HuH-7.5 (cell line): ENCODE data around the gene DNAAF6.
"Not testable (repeated sequence)": the region's sequence is repeated elsewhere in the genome, so short reads cannot be mapped to it uniquely, and the experiment has no call there.

Source experiments
- DNase-seq: peaks from one replicate; pipeline ENCODE4 v3.0.0; 2011; ENCODE audit warnings: low spot score

DNAAF6 gene

DNA sequence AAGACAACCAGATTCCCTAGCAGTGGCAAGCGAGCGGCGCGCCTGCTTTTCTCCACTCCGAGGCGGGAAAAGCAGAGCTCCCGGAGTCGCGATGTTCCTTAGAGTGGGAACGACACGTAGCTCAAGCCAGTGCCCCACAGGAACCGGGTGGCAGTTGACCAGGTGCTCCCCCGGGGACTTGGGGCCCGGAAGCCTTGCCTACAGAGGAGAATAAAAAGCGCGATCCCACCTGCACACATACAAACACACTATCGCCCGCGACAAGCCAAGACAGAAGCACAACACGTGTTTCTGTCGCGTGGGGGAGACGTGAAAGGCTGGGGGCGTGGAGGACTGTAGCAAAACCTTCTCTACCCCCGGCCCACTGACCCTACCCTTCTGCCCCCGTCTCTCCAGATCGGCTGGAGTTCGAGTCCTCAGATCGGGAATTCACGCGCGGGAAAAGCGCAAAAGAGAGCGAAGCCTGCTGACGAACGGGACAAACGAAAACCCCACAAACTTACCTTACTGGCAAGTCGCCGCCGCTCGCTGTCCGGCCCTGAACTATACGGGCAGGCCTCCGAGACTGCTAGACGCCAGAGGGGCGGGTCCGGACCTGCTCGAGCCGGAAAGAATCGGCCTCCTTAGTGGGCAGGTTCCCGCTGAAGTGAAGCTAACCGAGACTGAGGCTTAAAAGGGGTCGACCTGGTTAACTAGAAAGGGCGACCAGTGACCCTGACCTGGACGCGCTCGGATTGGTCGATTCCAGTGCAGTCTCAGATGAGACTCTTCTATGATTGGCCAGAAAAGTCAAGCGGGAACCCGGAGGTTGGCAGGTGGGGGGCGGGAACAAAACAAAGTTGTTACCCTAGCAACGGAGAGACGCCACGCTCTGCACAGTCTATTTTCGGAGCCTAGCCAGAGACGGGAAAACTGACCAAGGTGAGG lies at the start of gene DNAAF6, which contains the start of gene NUP62CL:
TSS of gene DNAAF6 (plus strand) at position 842 of the 927 bp plus-strand sequence. CDS start 6,265 bp downstream, outside the sequence.
TSS of gene NUP62CL (minus strand) at position 664 of the 927 bp plus-strand sequence. CDS start 31,287 bp downstream, outside the sequence.
- DNase-seq, result peak; percentile 36

DNA sequence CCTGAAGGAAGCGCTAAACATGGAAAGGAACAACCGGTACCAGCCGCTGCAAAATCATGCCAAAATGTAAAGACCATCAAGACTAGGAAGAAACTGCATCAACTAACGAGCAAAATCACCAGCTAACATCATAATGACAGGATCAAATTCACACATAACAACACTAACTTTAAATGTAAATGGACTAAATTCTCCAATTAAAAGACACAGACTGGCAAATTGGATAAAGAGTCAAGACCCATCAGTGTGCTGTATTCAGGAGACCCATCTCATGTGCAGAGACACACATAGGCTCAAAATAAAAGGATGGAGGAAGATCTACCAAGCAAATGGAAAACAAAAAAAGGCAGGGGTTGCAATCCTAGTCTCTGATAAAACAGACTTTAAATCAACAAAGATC lies 48.8 kb upstream of the DNAAF6 start:
- DNase-seq, result not testable (repeated sequence)

DNA sequence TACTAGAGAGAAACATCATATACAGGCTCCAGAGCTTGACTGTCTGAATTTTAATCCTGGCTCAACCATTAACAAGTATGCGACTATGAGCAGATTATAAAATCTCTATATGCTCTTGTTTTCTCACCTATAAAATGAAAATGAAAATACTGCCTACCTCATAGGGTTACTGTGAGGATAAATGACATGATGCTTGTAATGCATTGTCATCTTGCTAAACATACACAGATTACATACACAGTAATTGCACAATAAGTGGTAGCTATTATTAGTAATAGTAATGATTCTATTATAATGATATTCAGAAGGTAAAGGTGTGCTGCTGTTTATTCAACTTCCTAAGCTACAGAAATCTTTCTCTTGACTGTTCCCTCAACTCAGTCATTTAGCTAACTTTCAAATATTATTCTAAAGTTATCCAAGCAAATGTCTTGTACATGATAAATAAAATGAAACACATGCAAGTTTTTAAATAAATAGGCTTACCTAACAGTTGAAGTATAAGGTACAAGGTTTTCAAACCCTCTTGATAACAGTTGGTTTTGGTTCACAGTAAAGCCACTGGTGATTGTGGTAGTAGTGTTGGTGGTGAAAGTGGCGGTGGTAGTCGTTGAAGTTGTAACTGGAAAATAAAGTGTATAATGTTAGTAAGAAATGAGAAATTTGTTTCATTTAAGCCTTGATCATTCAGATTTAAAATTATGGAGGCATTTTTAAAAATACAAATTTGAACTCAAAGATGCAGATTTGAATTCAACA lies 39.1 kb upstream of the DNAAF6 start:
- no peak for DNase-seq

DNA sequence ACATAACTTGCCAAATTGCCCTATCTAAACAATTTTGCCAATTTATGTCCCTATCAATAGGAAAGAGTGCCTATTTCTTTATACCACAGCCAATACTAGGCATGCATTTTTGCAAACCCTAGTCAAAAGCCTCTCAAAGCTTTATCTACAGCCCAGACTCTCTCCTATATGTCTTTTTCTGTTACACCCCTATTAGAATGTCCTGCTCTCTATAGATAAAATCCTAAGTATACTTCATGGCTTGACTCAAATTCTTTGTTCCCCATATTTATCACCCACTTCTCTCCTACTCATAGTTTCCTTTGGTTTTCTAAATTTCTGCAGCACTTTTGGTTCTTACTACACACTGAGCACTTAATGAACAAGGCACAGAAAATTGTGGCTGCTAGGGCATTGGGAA lies 38.2 kb upstream of the DNAAF6 start:
- no peak for DNase-seq

DNA sequence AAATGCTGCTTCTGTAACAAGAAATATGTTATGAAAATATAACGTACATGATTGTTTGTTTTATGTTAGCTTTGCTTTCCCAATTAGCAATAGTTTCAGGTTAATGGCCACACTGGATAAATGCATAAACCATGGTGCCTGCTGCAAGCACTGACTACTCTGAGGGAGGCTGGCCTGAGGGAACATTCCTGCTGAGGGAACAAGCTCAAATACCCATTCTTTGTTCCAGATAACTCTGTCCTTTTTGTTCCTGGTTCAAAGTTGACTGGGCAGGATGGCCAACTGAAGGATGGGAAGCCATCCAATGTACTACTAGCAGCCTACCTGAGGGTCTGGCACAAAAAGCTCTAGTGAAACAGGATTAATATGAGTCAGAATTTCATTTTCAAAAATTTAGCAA lies 37.7 kb upstream of the DNAAF6 start:
- no peak for DNase-seq

DNA sequence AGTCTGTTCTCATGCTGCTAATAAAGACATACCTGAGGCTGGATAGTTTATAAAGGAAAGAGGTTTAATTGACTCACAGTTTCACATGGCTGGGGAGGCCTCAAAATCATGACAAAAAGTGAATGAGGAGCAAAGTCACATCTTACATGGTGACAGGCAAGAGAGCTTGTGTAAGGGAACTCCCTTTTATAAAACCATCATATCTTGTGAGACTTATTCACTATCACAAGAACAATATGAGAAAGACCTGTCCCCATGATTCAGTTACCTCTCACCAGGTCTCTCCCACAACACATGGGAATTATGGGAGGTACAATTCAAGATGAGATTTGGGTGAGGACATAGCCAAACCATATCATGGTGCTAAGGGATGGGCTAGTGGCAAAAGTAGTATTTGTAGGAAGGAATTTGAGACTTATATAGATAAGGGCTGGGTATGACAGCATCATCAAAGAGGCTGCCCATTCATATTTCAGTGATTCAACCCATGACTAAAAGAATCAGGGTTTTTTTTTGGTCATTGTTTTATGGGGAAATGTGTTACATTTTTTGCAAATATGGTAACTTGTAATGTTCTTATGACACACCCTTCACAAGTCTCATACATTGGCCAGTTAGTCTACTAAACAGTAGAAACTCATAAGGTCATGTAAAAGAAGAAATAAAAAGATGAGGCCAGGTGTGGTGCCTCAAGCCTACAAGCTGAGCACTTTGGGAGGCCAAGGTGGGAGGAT lies 34.9 kb upstream of the DNAAF6 start:
- DNase-seq, result no peak

DNA sequence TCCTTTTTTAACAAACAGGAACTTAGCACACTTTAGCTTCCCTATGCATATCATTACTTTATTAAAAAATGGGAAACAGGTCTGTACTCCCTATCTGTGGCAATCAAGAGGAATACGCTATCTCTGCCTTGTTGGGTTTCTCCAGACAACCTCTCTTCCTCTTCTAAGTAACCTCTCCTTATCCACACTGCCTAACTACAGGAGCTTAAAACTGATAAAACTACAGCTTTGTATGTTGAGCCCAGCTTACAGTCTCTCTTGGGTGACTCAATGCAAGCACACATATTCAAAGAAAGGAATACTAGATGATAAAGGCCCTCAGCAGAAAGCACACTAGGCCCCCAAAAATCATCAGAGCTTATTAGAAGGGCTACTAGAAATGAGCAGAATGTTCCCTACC lies 9.1 kb upstream of the DNAAF6 start:
- no peak for DNase-seq

DNA sequence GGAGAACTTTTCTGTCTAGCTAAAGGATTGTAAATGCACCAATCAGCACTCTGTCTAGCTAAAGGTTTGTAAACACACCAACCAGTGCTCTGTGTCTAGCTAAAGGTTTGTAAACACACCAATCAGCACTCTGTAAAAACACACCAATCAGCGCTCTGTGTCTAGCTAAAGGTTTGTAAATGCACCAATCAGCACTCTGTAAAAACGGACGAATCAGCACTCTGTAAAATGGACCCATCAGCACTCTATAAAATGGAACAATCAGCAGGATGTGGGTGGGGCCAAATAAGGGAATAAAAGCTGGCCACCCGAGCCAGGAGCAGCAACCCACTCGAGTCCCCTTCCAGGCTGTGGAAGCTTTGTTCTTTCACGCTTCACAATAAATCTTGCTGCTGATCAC lies 8.3 kb upstream of the DNAAF6 start:
- DNase-seq, result not testable (repeated sequence)

DNA sequence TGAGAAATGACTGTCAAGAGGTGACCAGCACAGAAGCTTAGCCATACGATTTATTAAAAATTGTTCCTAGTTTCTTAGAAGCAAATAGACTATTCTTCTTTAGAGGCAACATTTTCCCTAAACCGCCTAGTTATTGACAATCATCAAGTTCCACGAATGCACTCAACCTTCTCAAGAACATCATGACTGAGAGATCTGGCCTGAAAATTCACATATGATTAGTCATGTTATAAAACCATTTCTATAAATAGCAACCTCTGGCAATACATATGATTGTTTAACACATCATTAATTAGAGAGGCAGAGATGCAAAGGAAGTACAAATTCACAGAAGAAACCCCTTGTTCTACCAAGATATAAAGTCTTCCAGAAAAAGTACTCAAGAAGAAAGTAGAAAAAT lies 6.9 kb upstream of the DNAAF6 start:
- no peak for DNase-seq

DNA sequence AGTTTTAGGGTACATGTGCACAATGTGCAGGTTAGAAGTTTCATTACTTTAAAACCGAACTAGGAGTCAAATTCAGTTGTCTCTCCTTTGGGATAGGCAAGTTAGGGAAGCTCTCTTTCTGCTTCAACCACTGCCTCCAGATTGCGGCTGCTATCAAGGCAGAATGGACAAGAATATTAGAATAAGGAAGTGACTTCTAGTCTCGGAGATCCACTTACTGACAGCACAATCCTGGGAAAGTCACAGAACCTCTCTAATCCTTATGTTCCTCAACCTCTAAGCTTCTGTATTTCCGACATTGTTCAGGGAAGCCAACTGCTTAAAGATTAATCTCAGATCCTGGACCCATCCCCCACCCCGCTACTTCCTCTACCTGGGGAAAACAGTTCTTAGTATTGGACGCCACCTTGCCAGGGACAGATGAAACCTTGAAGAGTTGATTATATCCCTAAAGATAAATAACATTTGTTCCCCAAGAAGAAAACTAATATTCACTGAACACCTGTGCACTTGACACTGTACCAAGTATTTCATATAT lies 2.3 kb upstream of the DNAAF6 start:
- no peak for DNase-seq

DNA sequence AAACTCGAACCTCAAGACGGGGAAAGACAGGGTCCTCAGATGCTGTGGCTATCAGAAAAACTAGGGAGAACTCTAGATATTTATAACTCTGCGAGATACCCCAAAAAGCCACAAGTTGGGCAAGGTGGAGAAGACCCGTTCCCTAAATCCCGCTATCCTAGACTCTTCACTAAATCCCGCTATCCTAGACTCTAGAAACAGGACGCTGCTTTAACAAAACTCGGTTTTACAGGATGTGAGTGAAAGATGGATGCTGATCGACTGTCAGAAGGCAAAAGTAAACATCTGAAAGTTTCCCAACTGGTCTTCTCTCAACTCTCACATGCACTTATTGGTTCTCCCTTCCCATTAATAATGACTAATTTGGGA lies 270 bp downstream of the DNAAF6 start:
- no peak for DNase-seq

DNA sequence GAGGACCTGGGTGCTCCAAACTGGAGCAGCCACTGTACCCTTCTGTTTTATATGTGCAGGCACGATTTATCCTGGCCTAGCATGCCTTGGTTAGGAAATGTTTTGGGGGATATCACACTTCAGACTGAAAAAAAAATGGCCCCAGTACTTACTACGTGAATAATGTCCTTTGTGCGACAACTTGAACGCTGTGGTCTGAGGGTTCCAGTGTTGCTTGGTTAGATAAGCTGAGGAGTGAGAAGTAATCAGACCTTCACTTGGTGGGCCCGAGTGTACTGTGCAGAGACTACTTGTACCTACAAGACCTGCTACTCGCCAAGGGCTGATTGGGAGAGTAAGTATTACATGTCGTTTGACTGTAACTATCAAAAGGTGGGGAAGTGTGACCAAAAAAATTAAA lies 678 bp downstream of the DNAAF6 start:
- DNase-seq, result no peak

DNA sequence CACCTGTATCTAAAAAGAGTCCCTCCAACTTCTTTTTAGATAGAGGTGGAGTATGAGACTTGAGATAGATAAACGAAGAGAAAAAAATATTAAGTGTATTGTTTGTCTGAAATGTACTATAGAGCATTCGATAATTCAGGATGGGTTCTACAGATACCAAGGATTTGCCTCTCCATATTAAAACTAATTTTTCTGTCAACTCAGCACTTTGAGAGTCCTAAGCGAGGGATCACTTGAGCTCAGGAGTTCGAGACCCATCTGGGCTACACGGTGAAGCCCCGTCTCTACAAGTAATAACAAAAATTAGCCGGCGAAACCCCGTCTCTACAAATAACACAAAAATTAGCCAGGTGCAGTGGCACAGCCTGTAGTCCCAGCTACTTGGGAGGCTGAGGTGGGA lies 1.5 kb downstream of the DNAAF6 start:
- no peak for DNase-seq

DNA sequence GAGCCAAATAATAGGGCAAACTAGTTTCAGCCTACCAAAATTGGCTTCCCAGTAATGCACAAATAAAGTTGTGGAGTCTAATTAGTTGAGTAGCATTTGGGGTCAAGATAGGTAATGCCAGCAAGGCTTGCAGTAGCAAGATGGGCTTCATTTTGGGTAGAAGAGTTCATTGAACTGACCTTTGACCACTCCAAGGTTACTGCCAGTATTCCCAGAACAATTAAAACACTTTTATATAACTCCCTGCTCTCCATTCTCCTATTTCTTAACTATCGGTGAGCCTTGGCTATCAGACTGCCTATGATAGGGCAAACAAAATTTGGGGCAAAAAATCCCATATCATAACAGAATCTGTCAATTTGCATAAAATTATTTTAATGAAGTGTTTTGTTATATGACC lies 7.1 kb downstream of the DNAAF6 start:
- DNase-seq, result no peak

DNA sequence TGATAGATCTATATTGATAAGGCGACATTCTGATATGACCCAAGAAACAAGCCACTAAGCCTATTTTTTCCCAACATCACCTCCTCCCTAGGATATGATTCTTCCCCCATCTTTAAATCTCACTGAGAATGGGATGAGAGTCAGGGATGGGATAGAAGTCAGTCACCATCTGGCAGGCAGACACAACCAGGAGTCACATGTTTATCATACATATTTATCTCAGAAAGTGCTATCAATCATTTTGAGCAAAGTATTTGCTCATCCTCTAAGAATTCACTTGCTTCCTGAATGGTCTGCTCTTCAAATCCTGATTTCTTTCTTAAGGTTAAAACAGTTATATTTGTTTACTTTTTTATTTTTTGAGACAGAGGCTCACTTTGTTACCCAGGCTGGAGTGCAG lies 20.3 kb downstream of the DNAAF6 start:
- DNase-seq, result no peak

DNA sequence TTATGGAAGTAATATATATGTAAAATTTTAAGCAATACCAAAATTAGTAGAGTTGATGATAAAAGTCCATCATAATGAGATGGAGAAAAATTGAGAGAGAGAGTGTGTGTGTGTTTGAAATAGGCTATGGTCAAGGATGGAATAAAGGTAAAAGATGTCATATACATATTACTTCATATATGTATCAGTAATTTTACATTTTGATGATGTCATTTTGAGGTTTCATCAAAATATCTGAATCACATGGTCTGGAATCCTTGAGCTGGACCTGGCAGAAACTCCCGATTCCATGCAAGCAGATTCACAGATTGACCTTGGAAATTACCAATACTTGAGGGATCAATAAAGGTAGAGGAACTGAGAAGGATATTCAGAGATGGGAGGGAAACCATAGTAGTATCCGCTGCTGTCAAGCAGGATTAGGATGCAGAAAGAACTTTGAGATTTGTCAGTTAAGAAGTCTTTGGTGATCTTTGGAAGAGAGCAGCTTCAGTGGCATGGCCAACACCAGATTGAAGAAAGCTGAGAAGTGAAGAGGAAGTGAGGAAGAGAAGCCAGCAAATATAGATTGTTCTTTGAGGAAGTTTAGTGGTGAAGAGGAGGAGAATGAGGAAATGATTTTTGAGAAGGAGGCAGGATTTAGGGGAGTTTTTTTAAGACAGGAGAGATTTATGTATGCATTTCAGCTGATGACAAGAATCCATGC lies 21.5 kb downstream of the DNAAF6 start:
- DNase-seq, result no peak

DNA sequence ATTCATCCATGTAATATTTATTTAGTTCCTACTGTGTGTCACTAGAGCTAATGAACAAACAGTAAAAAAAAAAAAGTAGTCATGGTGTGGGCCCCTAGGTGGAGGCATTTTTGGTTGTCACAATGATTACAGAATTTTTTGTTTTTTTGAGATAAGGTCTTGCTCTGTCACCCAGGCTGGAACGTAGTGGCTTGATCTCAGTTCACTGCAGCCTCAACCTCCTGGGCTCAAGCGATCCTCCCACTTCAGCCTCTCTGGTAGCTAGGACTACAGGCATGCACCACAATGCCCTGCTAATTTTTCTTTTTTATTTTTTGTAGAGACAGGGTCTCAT lies 22.0 kb downstream of the DNAAF6 start:
- DNase-seq, result no peak

DNA sequence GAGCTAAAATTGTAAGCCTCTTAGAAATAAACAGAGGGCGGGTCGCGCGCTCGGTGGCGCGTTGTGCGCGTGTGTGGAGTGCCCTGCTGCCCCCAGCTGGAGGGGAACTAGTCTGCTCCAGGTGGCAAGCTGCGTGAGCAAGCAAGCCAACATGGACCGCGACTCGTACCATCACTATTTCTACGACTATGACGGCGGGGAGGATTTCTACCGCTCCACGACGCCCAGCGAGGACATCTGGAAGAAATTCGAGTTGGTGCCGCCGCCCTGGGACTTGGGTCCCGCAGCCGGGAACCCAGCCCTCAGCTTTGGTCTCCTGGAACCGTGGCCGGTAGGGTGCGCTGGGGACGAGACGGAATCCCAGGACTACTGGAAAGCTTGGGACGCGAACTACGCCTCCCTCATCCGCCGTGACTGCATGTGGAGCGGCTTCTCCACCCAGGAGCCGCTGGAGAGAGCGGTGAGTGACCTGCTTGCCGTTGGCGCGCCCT lies 66.1 kb downstream of the DNAAF6 start:
- peak; percentile 17 for DNase-seq

DNA sequence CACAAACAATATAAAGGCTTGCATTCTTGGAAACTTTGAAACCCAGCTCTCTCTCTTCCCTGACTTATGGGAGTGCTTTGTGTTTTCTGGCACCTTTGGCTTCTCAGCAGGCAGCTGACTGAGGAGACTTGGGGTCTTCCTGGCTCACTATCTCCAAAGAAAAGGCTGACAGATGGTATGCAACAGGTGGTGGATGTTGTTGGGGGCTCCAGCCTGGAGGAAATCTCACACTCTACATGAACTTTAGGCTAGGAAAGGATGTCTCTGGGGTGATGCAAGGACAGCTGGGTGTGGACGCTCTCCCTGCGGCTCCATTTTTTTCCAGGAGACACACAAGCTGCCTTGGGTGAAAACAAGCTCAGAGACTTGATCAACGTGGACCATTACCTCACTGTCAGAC lies 67.4 kb downstream of the DNAAF6 start:
- DNase-seq, result no peak

DNA sequence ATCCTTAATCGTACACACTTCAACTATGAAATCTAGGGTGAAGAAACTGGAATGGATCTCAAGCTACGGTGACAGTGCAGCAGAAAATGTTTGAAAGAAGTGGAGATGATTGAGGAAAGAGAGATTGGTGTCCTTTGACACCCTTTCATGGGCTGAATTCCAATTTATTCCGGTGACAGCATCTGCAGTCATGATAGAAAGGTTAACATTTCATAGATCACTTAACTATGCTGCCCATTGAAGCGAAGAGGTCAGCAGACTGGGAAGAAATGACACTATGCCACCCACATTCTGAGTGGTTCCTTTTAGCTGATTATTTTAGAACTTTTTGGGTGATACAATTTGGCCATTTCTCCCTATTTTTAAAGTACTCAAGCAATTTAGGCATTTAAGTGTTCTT lies 82.3 kb downstream of the DNAAF6 start:
- no peak for DNase-seq

DNA sequence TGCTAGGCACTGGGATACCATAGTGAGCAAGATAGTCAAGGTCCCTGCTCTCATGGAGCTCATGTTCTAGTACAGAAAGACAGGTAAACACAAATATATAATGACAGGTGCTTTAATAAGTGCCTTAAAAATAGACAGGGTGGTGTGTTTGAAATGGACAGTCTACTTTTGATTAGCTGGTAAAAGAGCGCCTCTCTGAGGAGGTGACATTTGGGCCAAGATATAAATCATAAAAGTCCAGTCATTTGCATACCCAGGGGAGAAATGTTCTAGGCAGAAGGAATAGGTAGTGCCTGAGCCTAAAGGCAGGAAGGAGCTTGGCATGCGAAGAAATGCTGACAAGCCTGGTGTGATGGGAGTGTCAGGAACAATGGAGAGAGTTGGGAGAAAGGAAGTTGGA lies 83.6 kb downstream of the DNAAF6 start:
- no peak for DNase-seq

DNA sequence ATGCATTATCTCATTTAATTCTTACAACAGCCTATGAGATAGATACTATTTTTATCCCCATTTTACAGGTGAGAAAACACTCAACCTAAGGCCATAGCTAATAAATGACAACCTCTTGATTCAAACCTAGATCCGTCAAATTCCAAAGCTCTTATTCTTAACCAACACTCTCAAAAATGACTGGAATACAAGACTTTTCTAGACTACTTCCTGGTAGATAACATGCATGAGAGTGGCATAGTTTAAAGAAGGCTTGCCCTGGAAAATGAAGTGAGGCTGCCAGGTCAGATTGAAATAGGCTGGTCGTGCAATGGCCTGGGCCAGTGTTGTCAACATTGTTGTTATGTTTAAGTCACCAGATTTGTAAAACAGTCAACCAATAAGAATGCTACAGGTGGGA lies 86.6 kb downstream of the DNAAF6 start:
- no peak for DNase-seq
